Activated CD8-positive, alpha-beta memory T cell treated with anti-CD3 and anti-CD28 coated beads for 24 hours (primary cell): Measurements from ENCODE around the gene INTS3.
"Not testable (repeated sequence)": the region's sequence is repeated elsewhere in the genome, so short reads cannot be mapped to it uniquely, and the experiment has no call there.

ENCODE experiments used
- DNase-seq: peaks from one replicate; pipeline ENCODE4 v3.0.0-alpha.2; 2020

Gene INTS3

GRCh38 chr1:153763365-153764225 is 35.7 kb downstream of the INTS3 start:
- no peak for DNase-seq

GRCh38 chr1:153764310-153764709 is 36.5 kb downstream of the INTS3 start:
- DNase-seq = no peak

- DNase-seq = not testable (repeated sequence)
These were observed 38.8 kb downstream of the INTS3 start for GRCh38 chr1:153766663-153767062.

- DNase-seq = no peak
These were observed 39.7 kb downstream of the INTS3 start for GRCh38 chr1:153767519-153767918.

- no peak for DNase-seq
These were observed 40.7 kb downstream of the INTS3 start for GRCh38 chr1:153768316-153769181.

- DNase-seq = no peak
These were observed 41.4 kb downstream of the INTS3 start for GRCh38 chr1:153769221-153769620.

- no peak for DNase-seq
These were observed 42.9 kb downstream of the INTS3 start for GRCh38 chr1:153770797-153771196.

- no peak for DNase-seq
These were observed 43.4 kb downstream of the INTS3 start for GRCh38 chr1:153771261-153771660.

- no peak for DNase-seq
These were observed 44.2 kb downstream of the INTS3 start for GRCh38 chr1:153771841-153772593.

- DNase-seq = no peak
These were observed 45.5 kb downstream of the INTS3 start for GRCh38 chr1:153773096-153773921.

GRCh38 chr1:153774026-153774595 is 46.3 kb downstream of the INTS3 start:
- DNase-seq = no peak

- no peak for DNase-seq
These were observed 47.1 kb downstream of the INTS3 start, which contains the start of gene SLC27A3 for GRCh38 chr1:153774780-153775457. SLC27A3 (plus strand) TSS chr1:153775407; CDS start chr1:153775498, 91 bp downstream.

- DNase-seq = peak; percentile 83
These were observed 47.8 kb downstream of the INTS3 start for GRCh38 chr1:153775458-153776327.

GRCh38 chr1:153776352-153776751 is 48.5 kb downstream of the INTS3 start:
- DNase-seq = no peak

GRCh38 chr1:153776845-153777370 is 49.1 kb downstream of the INTS3 start:
- no peak for DNase-seq

- no peak for DNase-seq
These were observed 49.8 kb downstream of the INTS3 start for GRCh38 chr1:153777648-153778047.

GRCh38 chr1:153778051-153778823 is 50.4 kb downstream of the INTS3 start:
- DNase-seq = no peak

- DNase-seq = no peak
These were observed 51.1 kb downstream of the INTS3 start for GRCh38 chr1:153778824-153779519.
